Activated B cell treated with CpG ODN at 0.5 μM for 24 hours (primary cell): ENCODE measurements around the gene ADAM19. TPM values are rescaled to one million over a fixed set of nuclear protein-coding genes. Genes with fewer than 3 reads are reported as not detected.

Experiments
- ATAC-seq: fragments of 200-7000 bp; cut with Tn5 transposase; one replicate; pipeline ENCODE4 v1.10.0; 2021; ENCODE audit warnings: low read depth, mild to moderate bottlenecking, moderate library complexity
- CTCF ChIA-PET: fragments of 350-600 bp; sonication (Branson Sonifier 250); formaldehyde crosslinking; loops from one replicate; lab custom pipeline; 2021; ENCODE audit warnings: antibody characterized with exemption; lab: Charles Lee
- POLR2A ChIA-PET: fragments of 350-600 bp; sonication (Branson Sonifier 250); formaldehyde crosslinking; loops from one replicate; lab custom pipeline; 2021; ENCODE audit warnings: antibody characterized with exemption; lab: Charles Lee
- DNase-seq: peaks from one replicate; pipeline ENCODE4 v3.0.0; 2022
- H3K27ac Mint-ChIP-seq: one replicate; pipeline ENCODE4 v1.8.0; 2020; ENCODE audit warnings: mixed read lengths
- H3K27me3 Mint-ChIP-seq: one replicate; pipeline ENCODE4 v1.8.0; 2021; ENCODE audit warnings: mixed read lengths
- H3K36me3 Mint-ChIP-seq: one replicate; pipeline ENCODE4 v1.8.0; 2021; ENCODE audit warnings: low read depth, mixed read lengths
- H3K4me1 Mint-ChIP-seq: one replicate; pipeline ENCODE4 v1.8.0; 2021; ENCODE audit warnings: mixed read lengths
- H3K4me3 Mint-ChIP-seq: one replicate; pipeline ENCODE4 v1.8.0; 2020; ENCODE audit warnings: mild to moderate bottlenecking, mixed read lengths
- H3K9me3 Mint-ChIP-seq: one replicate; pipeline ENCODE4 v1.8.0; 2020; ENCODE audit warnings: mixed read lengths
- intact Hi-C: fragments of 100-400 bp; cut with micrococcal nuclease; formaldehyde crosslinking; loops from one replicate; pipeline ENCODE4 v1.15.1; 2024
- total RNA-seq: library from RNA; stranded (reverse); gene quantifications from 2 replicates; pipeline ENCODE4 v1.2.3, GENCODE V29; 2022
- TF ChIP-seq, protein P1 (sequence below): fragments of 200-600 bp; IDR thresholded peaks from one replicate; pipeline ENCODE4 v1.8.0; 2022; ENCODE audit warnings: antibody characterized with exemption, mild to moderate bottlenecking

The ADAM19 gene
- total RNA-seq, 1 donor from 2014 or later = 136 TPM

DNA sequence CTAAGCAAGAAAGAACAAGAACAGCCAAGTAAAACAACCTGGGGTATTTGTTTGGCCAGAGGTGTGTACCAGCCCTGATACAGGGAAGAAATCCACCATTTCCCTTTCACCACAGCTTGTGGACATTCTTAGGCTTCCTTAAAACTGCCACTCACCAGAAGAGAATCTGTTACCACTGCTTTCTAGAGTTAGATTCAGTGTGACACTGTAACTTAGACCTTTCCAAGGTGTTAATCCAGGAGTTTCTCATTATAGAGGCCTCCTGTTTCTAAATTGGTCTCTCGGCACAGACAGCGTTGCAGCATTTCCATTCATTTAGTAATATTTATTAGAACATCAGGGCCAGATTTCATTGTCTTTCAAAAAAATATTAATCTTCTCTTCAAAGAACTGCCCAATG, 60.6 kb downstream of the ADAM19 start:
- intact Hi-C loops = no loop called here
- Mint-ChIP-seq H3K9me3 (no peaks in the 10 kb centered on the region), H3K27ac (peak overlapping the region; percentile 93), H3K27me3 (no peaks in the 10 kb centered on the region), H3K36me3 (peaks cover 97% of the 10 kb centered on the region), H3K4me1 (peaks cover 79% of the 10 kb centered on the region), H3K4me3 (no peak overlapping the region)
- TF ChIP-seq, protein P1, sequence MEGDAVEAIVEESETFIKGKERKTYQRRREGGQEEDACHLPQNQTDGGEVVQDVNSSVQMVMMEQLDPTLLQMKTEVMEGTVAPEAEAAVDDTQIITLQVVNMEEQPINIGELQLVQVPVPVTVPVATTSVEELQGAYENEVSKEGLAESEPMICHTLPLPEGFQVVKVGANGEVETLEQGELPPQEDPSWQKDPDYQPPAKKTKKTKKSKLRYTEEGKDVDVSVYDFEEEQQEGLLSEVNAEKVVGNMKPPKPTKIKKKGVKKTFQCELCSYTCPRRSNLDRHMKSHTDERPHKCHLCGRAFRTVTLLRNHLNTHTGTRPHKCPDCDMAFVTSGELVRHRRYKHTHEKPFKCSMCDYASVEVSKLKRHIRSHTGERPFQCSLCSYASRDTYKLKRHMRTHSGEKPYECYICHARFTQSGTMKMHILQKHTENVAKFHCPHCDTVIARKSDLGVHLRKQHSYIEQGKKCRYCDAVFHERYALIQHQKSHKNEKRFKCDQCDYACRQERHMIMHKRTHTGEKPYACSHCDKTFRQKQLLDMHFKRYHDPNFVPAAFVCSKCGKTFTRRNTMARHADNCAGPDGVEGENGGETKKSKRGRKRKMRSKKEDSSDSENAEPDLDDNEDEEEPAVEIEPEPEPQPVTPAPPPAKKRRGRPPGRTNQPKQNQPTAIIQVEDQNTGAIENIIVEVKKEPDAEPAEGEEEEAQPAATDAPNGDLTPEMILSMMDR = no peak
- CTCF ChIA-PET = no interaction called here
- POLR2A ChIA-PET = no interaction called here
- DNase-seq (no peak), ATAC-seq (no peak)

DNA sequence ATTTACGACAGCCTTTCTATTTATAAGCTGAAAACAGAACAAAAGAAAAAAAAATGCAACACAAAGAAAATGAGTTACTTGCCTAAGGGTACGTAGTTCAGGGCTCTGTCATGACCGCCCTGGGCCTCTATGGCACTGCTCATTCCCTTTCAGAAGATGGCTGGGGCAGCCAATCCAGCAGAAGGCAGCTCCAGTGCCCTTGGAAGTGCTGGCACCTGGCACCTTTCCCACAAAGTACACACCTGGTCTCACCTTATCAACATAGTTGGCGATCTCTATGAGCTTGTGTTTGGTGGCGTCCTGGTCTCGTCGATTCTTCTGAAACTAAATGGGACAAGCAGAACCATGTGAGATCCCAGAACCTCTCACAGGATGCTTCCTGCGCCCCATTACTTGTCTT, 62.4 kb downstream of the ADAM19 start:
- H3K4me3 Mint-ChIP-seq = no peak overlapping the region
- ChIA-PET POLR2A (interaction anchor here (0.9 kb wide), 2 partner anchors 9 to 58 kb away, joined by 3 to 4 read pairs; no protein-coding TSS in a partner anchor), CTCF (interaction anchor here (0.9 to 1.5 kb wide), 2 partner anchors 8 to 41 kb away, joined by 3 to 4 read pairs; no protein-coding TSS in a partner anchor)
- no peak for ATAC-seq
- intact Hi-C loops = no loop called here
- peaks cover 80% of the 10 kb centered on the region for H3K4me1 Mint-ChIP-seq
- TF ChIP-seq, protein P1 = no peak
- H3K36me3 Mint-ChIP-seq = peaks cover 95% of the 10 kb centered on the region
- H3K9me3 Mint-ChIP-seq = no peaks in the 10 kb centered on the region
- DNase-seq = no peak
- H3K27me3 Mint-ChIP-seq = no peaks in the 10 kb centered on the region
- H3K27ac Mint-ChIP-seq = peak overlapping the region; percentile 62

DNA sequence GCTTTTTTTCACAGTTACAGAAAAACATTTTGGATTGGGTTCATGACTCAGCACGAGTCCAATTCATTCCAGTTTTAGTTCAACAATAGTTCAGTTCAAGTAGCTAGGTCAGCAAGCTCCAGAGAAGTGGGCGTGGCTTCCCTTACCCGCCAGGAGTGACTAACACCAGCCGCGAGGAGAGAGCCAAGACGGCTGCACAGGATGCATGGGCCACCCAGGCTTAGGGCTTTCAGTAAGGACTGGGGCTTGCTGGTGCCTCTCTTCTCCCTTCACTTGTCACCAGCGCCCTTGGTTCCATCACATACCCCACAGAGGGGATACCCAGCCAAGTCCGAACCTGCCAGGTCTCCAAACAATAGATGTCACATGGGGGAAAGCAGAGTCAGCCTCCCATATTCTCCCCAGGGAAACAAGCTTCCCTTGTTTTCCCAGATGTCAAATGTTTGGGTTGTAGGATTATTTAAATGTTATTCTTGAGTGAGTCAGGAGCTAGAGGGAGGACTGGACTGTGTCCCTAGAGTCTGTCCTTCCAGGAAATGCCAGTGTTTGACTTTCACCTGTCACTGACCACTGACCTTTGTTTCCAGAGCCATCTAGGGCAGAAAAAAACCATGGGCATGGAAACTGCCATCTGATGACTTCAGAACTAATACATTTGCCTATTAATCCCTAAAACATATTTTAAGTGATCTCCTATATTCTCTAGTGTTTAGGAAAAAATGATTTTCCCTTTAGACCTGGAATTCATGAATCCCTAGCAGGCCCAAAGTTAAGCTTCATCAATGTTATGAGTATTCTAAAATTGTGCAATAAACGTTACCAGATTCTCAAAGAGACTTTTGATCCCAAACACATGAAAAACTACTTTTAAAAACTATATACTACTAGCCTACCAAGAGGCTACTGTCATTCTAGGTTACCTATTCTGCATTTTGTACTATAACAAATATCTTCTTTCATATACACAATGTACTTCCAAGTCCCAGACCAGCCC, 63.6 kb downstream of the ADAM19 start:
- H3K27me3 Mint-ChIP-seq = no peaks in the 10 kb centered on the region
- H3K36me3 Mint-ChIP-seq = peaks cover 94% of the 10 kb centered on the region
- intact Hi-C loops = no loop called here
- DNase-seq (no peak), ATAC-seq (no peak)
- H3K4me3 Mint-ChIP-seq = no peak overlapping the region
- TF ChIP-seq, protein P1 = no peak
- peak overlapping the region; percentile 62 for H3K27ac Mint-ChIP-seq
- H3K9me3 Mint-ChIP-seq = no peaks in the 10 kb centered on the region
- peaks cover 80% of the 10 kb centered on the region for H3K4me1 Mint-ChIP-seq
- POLR2A ChIA-PET = interaction anchor here (0.6 to 1.4 kb wide), 3 partner anchors 8 to 81 kb away, joined by 3 to 5 read pairs (median 4); no protein-coding TSS in a partner anchor
- CTCF ChIA-PET = interaction anchor here (1.4 to 1.5 kb wide), 2 partner anchors 8 to 35 kb away, joined by 3 to 5 read pairs; no protein-coding TSS in a partner anchor

DNA sequence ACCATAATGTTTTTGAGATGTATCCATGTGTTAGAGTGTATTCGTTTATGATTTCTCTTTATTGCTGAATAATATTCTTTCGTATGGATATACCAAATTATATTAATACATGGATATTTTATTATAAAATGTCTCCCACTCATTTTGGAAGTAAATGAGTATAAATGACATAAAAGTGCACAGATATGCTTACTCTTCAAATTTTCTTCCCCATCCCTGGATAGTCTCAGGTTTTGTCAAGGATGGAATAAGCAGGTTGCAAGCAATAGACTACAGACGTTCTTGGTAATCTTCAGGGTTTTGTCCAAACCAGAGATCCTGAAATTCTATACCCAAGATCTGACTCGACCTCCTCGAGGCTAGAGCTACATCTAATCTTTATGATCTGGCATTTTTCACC, 64.9 kb downstream of the ADAM19 start:
- Mint-ChIP-seq H3K9me3 (no peaks in the 10 kb centered on the region), H3K27me3 (no peaks in the 10 kb centered on the region), H3K36me3 (peaks cover 94% of the 10 kb centered on the region), H3K4me3 (no peak overlapping the region), H3K27ac (peak overlapping the region; percentile 93), H3K4me1 (peaks cover 83% of the 10 kb centered on the region)
- ATAC-seq (no peak), DNase-seq (no peak)
- ChIA-PET CTCF (interaction anchor here (1.5 kb wide), 1 partner anchor 9 kb away, joined by 3 read pairs; no protein-coding TSS in a partner anchor), POLR2A (interaction anchor here (0.5 to 3.9 kb wide), 5 partner anchors 9 to 91 kb away, joined by 3 to 21 read pairs (median 5); no protein-coding TSS in a partner anchor)
- TF ChIP-seq, protein P1 = no peak
- intact Hi-C loops = loop anchor here (1.0 kb wide), 1 partner anchor 8 kb away; no protein-coding TSS in a partner anchor
